Measurements from ENCODE around the gene SOWAHC. TPM values are rescaled to one million over a fixed set of nuclear protein-coding genes. Genes with fewer than 3 reads are reported as not detected.

SOWAHC gene
- total and polyA plus RNA-seq, 2 donors (not counting 1 experiment from before 2014, with no cell fraction given): 4.4 to 7.1 TPM

GRCh38 chr2:109619032-109619615 lies 5.0 kb downstream of the SOWAHC start:
- H3K9me3 ChIP-seq (ENCODE audit: control insufficient read depth, insufficient read depth, low read depth, low read length): no peaks in the 10 kb centered on the region
- TF ChIP-seq CTCF (conservative IDR thresholded peaks at IDR 0.05 in 1 of 2, IDR thresholded peaks at IDR 0.05 in 1 of 2; ENCODE audit: low read depth in 1 of 2, low read length in 2 of 2): no peak
- TF ChIP-seq EZH2 (IDR thresholded peaks at IDR 0.05; ENCODE audit: low read length, missing control alignments): no peak
- no peaks in the 10 kb centered on the region for H4K20me1 ChIP-seq (ENCODE audit: control insufficient read depth, extremely low read depth, insufficient read depth, low read length)
- H3K36me3 ChIP-seq (ENCODE audit: control insufficient read depth, insufficient read depth, low read length): no peaks in the 10 kb centered on the region
- H2AFZ ChIP-seq (ENCODE audit: low read length): no peak overlapping the region
- H3K79me2 ChIP-seq (ENCODE audit: control insufficient read depth, insufficient read depth, low read length): peaks cover 7% of the 10 kb centered on the region
- H3K27me3 ChIP-seq (ENCODE audit: control insufficient read depth, insufficient read depth, low read length): peaks cover 14% of the 10 kb centered on the region
- no peak overlapping the region for H3K9ac ChIP-seq (ENCODE audit: insufficient read depth, low read length)
- H3K4me1 ChIP-seq (ENCODE audit: control insufficient read depth, extremely low read depth, insufficient read depth, low read length): no peaks in the 10 kb centered on the region
- no peak for DNase-seq (ENCODE audit: low read depth in 2 of 2)
- no peak overlapping the region for H3K27ac ChIP-seq (ENCODE audit: insufficient read depth, low read length)
- H3K4me3 ChIP-seq (replicated peaks in 1 of 4; ENCODE audit: control extremely low read depth in 1 of 4, insufficient read depth in 1 of 4, low read depth in 3 of 4, low read length in 4 of 4): no peak overlapping the region
- H3K4me2 ChIP-seq (ENCODE audit: extremely low read depth, insufficient read depth, low read length): no peak overlapping the region

- Histone ChIP-seq H3K36me3 (ENCODE audit: control insufficient read depth, insufficient read depth, low read length) (no peaks in the 10 kb centered on the region), H4K20me1 (ENCODE audit: control insufficient read depth, extremely low read depth, insufficient read depth, low read length) (no peaks in the 10 kb centered on the region), H3K79me2 (ENCODE audit: control insufficient read depth, insufficient read depth, low read length) (no peaks in the 10 kb centered on the region), H3K27ac (ENCODE audit: insufficient read depth, low read length) (no peak overlapping the region), H3K9ac (ENCODE audit: insufficient read depth, low read length) (no peak overlapping the region), H3K9me3 (ENCODE audit: control insufficient read depth, insufficient read depth, low read depth, low read length) (no peaks in the 10 kb centered on the region), H2AFZ (ENCODE audit: low read length) (no peak overlapping the region), H3K27me3 (ENCODE audit: control insufficient read depth, insufficient read depth, low read length) (peaks cover 19% of the 10 kb centered on the region), H3K4me1 (ENCODE audit: control insufficient read depth, extremely low read depth, insufficient read depth, low read length) (no peaks in the 10 kb centered on the region), H3K4me3 (replicated peaks in 1 of 4; ENCODE audit: control extremely low read depth in 1 of 4, insufficient read depth in 1 of 4, low read depth in 3 of 4, low read length in 4 of 4) (no peak overlapping the region), H3K4me2 (ENCODE audit: extremely low read depth, insufficient read depth, low read length) (no peak overlapping the region)
- TF ChIP-seq CTCF (conservative IDR thresholded peaks at IDR 0.05 in 1 of 2, IDR thresholded peaks at IDR 0.05 in 1 of 2; ENCODE audit: low read depth in 1 of 2, low read length in 2 of 2): no peak
- no peak for TF ChIP-seq EZH2 (IDR thresholded peaks at IDR 0.05; ENCODE audit: low read length, missing control alignments)
- DNase-seq (ENCODE audit: low read depth in 2 of 2): no peak
Observed at GRCh38 chr2:109623297-109623696, 9.1 kb downstream of the SOWAHC start.

GRCh38 chr2:109623923-109624322 lies 9.8 kb downstream of the SOWAHC start:
- DNase-seq (ENCODE audit: low read depth in 2 of 2): no peak
- no peak overlapping the region for H3K4me2 ChIP-seq (ENCODE audit: extremely low read depth, insufficient read depth, low read length)
- H3K27me3 ChIP-seq (ENCODE audit: control insufficient read depth, insufficient read depth, low read length): peaks cover 19% of the 10 kb centered on the region
- H3K4me1 ChIP-seq (ENCODE audit: control insufficient read depth, extremely low read depth, insufficient read depth, low read length): no peaks in the 10 kb centered on the region
- TF ChIP-seq EZH2 (IDR thresholded peaks at IDR 0.05; ENCODE audit: low read length, missing control alignments) (no peak), CTCF (conservative IDR thresholded peaks at IDR 0.05 in 1 of 2, IDR thresholded peaks at IDR 0.05 in 1 of 2; ENCODE audit: low read depth in 1 of 2, low read length in 2 of 2) (no peak)
- no peaks in the 10 kb centered on the region for H4K20me1 ChIP-seq (ENCODE audit: control insufficient read depth, extremely low read depth, insufficient read depth, low read length)
- H2AFZ ChIP-seq (ENCODE audit: low read length): no peak overlapping the region
- H3K9me3 ChIP-seq (ENCODE audit: control insufficient read depth, insufficient read depth, low read depth, low read length): no peaks in the 10 kb centered on the region
- H3K36me3 ChIP-seq (ENCODE audit: control insufficient read depth, insufficient read depth, low read length): no peaks in the 10 kb centered on the region
- H3K9ac ChIP-seq (ENCODE audit: insufficient read depth, low read length): no peak overlapping the region
- H3K4me3 ChIP-seq (replicated peaks in 1 of 4; ENCODE audit: control extremely low read depth in 1 of 4, insufficient read depth in 1 of 4, low read depth in 3 of 4, low read length in 4 of 4): no peak overlapping the region
- no peak overlapping the region for H3K27ac ChIP-seq (ENCODE audit: insufficient read depth, low read length)
- no peaks in the 10 kb centered on the region for H3K79me2 ChIP-seq (ENCODE audit: control insufficient read depth, insufficient read depth, low read length)
